Neutrophil (primary cell): ENCODE results near the gene FCHSD2.

Experiments
- H3K27ac ChIP-seq: fragments of 200-600 bp; sonication (generic); 2 replicates; pipeline ENCODE4 v1.5.1; 2016; ENCODE audit warnings: mild to moderate bottlenecking, moderate library complexity
- H3K27me3 ChIP-seq: fragments of 200-600 bp; sonication (generic); 2 replicates; pipeline ENCODE4 v1.6.0; 2016; ENCODE audit warnings: mild to moderate bottlenecking
- H3K36me3 ChIP-seq: fragments of 200-600 bp; sonication (generic); 2 replicates; pipeline ENCODE4 v1.5.1; 2017
- H3K4me1 ChIP-seq, 2 experiments: fragments of 200-600 bp in 1 of 2; sonication (generic) in 1 of 2; 1 replicate in 1 of 2; 2 replicates in 1 of 2; pipeline versions ENCODE4 v1.5.1 to v1.6.1; 2013 to 2016; ENCODE audit warnings: low read depth in 1 of 2, low read length in 1 of 2, mild to moderate bottlenecking in 1 of 2, moderate library complexity in 1 of 2; ENCODE audit not compliant: control insufficient read depth in 1 of 2, insufficient read depth in 1 of 2
- H3K4me3 ChIP-seq, 2 experiments: fragments of 200-600 bp in 1 of 2; sonication (generic) in 1 of 2; 1 replicate in 1 of 2; 2 replicates in 1 of 2; pipeline ENCODE4 v1.5.1; 2013 to 2016; ENCODE audit warnings: low read depth in 1 of 2, low read length in 1 of 2, mild to moderate bottlenecking in 1 of 2, moderate library complexity in 1 of 2
- H3K9me3 ChIP-seq: fragments of 200-600 bp; sonication (generic); 2 replicates; pipeline ENCODE4 v1.5.1; 2016
- CTCF ChIP-seq: fragments of 200-600 bp; sonication (generic); IDR thresholded peaks from 2 replicates; pipeline ENCODE4 v1.5.1; 2016; ENCODE audit warnings: antibody characterized with exemption

Gene FCHSD2

DNA sequence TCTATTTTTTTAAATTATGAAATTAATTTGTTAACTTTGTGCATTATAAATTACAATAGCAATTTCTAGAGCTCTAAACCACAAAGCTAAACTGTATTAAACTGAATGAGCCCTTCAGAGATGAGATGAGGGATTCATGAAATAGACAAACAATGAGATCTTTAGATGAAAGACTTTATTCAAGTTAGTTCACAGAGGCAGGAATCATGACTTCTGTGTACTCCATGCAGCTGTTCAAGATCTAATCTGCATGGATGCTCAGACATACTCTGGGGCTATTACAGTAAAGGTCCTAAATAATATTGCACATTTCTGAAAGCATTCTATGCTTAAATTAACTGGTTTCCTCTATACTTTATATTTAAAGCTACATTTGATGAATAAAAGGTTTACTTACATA lies 122.7 kb downstream of the FCHSD2 start:
- H3K4me1 ChIP-seq, result peaks cover 7 to 13% of the 10 kb centered on the region in 2 experiments

DNA sequence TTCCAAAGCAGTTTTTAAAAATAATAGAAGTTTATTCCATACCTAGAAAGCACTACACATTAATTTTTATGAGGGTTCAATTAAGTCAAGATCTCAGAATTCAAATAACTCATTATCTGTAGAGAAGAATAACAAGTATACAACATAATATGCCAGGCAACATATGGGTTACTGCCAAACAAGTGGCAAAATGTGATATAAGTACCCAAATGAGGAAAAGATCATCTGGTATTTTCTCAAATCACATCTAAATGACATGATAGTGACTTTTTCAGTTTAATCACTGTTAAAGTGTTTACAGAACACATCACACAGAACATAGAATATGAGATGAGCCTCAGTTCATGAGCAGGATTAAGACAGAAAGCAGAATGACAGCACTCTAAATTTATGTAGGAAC lies 123.3 kb downstream of the FCHSD2 start:
- peaks cover 7 to 13% of the 10 kb centered on the region in 2 experiments for H3K4me1 ChIP-seq
- no peak overlapping the region for H3K27ac ChIP-seq
- no peak for TF ChIP-seq CTCF
- no peak overlapping the region for H3K4me3 ChIP-seq
- H3K27me3 ChIP-seq, result no peaks in the 10 kb centered on the region
- H3K9me3 ChIP-seq, result no peaks in the 10 kb centered on the region
- no peaks in the 10 kb centered on the region for H3K36me3 ChIP-seq

More for the DNA sequence above, 122.7 kb downstream of the FCHSD2 start:
- Histone ChIP-seq H3K9me3 (no peaks in the 10 kb centered on the region), H3K36me3 (no peaks in the 10 kb centered on the region), H3K27ac (peak overlapping the region; percentile 28), H3K27me3 (no peaks in the 10 kb centered on the region), H3K4me3 (no peak overlapping the region)
- TF ChIP-seq CTCF, result no peak

DNA sequence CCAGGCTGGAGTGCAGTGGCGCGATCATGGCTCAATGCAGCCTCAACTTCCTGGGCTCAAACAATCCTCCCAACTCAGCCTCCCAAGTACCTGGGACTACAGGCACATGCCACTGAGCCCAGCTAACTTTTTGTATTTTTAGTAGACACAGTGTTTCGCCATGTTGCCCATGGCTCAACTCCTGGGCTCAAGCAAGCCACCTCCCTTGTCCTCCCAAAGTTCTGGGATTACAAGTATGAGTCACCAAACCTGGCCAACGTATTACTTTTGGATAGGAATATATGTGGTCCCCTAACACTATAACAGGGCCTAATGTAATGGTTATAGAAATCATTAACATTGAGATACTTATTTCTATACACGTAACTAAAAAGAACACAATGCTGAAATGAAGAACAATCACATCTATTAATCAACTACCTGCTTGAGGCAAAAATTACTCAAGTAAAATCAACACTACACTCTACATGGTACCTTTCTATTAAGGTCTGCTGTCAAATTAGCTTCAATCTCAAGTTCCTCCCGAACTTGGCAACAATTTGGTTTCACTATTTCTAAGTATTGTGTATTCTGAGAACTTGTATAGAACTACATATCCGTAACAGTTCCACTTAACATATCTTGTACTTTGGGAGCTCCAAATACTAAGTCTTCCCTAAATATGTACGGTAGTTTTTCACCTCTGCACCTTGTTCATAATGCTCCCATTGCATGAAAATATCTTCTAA lies 124.9 kb downstream of the FCHSD2 start:
- H3K27ac ChIP-seq, result no peak overlapping the region
- no peak overlapping the region for H3K4me3 ChIP-seq
- H3K9me3 ChIP-seq, result no peaks in the 10 kb centered on the region
- no peak for TF ChIP-seq CTCF
- no peaks in the 10 kb centered on the region for H3K27me3 ChIP-seq
- no peaks in the 10 kb centered on the region for H3K36me3 ChIP-seq
- H3K4me1 ChIP-seq, result peaks cover 7 to 13% of the 10 kb centered on the region in 2 experiments

DNA sequence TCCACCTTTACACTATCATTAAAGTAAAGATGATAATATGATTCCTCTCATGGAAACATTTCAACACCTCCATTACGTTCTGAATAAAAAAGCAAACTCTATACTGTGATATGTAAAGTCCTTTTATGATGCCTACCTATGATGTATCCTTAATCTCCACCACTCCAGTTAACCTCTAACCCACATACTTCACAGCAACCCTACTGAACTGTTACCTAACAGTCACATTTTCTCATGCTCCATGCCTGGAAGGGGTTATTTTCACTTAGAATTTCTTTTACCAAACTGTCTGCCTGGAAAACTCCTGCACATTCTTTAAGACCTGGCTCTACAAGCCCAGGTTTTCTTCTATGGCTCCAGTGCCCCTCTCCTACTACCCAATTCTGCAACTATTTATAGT lies 129.1 kb downstream of the FCHSD2 start:
- Histone ChIP-seq H3K27ac (no peak overlapping the region), H3K9me3 (no peaks in the 10 kb centered on the region)
- no peak for TF ChIP-seq CTCF

GRCh38 chr11:73012121-73012863 lies 129.8 kb downstream of the FCHSD2 start:
- TF ChIP-seq CTCF, result no peak
- peaks cover 9% of the 10 kb centered on the region for H3K36me3 ChIP-seq
- no peak overlapping the region for H3K27ac ChIP-seq

More for the DNA sequence above, 129.1 kb downstream of the FCHSD2 start:
- no peak overlapping the region for H3K4me3 ChIP-seq
- H3K36me3 ChIP-seq, result peaks cover 9% of the 10 kb centered on the region
- no peaks in the 10 kb centered on the region for H3K4me1 ChIP-seq
- H3K27me3 ChIP-seq, result no peaks in the 10 kb centered on the region

More at GRCh38 chr11:73012121-73012863, 129.8 kb downstream of the FCHSD2 start:
- Histone ChIP-seq H3K4me1 (no peaks in the 10 kb centered on the region), H3K9me3 (no peaks in the 10 kb centered on the region), H3K4me3 (no peak overlapping the region), H3K27me3 (no peaks in the 10 kb centered on the region)
